Measurements from ENCODE around the gene POU4F1.

GRCh38 chr13:78630511-78630910 is 27.2 kb upstream of the POU4F1 start:
- TF ChIP-seq, protein P1, sequence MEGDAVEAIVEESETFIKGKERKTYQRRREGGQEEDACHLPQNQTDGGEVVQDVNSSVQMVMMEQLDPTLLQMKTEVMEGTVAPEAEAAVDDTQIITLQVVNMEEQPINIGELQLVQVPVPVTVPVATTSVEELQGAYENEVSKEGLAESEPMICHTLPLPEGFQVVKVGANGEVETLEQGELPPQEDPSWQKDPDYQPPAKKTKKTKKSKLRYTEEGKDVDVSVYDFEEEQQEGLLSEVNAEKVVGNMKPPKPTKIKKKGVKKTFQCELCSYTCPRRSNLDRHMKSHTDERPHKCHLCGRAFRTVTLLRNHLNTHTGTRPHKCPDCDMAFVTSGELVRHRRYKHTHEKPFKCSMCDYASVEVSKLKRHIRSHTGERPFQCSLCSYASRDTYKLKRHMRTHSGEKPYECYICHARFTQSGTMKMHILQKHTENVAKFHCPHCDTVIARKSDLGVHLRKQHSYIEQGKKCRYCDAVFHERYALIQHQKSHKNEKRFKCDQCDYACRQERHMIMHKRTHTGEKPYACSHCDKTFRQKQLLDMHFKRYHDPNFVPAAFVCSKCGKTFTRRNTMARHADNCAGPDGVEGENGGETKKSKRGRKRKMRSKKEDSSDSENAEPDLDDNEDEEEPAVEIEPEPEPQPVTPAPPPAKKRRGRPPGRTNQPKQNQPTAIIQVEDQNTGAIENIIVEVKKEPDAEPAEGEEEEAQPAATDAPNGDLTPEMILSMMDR (IDR thresholded peaks at IDR 0.05), result no peak
- TF ChIP-seq POLR2A (IDR thresholded peaks at IDR 0.05), result no peak
- TF ChIP-seq EP300 (IDR thresholded peaks at IDR 0.05), result no peak
- TF ChIP-seq POLR2AphosphoS5 (IDR thresholded peaks at IDR 0.05), result no peak
